GM12878 (cell line): ENCODE data around the gene AGRP. TPM values are rescaled to one million over a fixed set of nuclear protein-coding genes. Genes with fewer than 3 reads are reported as not detected.
A peak's percentile ranks its signal among the peaks of the same experiment; 100 is the strongest.

Experiments used
- ATAC-seq: fragments of 200-7000 bp; cut with Tn5 transposase; 3 replicates; pipeline ENCODE4 v1.9.1; 2020; ENCODE audit warnings: mild to moderate bottlenecking, moderate library complexity
- BruUV-seq: library from RNA; stranded (reverse); fragments of 400-500 nt; replicated peaks from 2 replicates; lab custom pipeline; 2021; lab: Mats Ljungman, UMichigan
- CTCF ChIA-PET: fragments of 300-600 bp; sonication (Branson Sonifier 250); formaldehyde crosslinking; extraction: SDS; loops from one replicate; lab custom pipeline; 2021; ENCODE audit warnings: inconsistent platforms; lab: Yijun Ruan, JAX
- POLR2A ChIA-PET: fragments of 350-600 bp; formaldehyde crosslinking; extraction: SDS; loops from one replicate; lab custom pipeline; 2021; ENCODE audit warnings: inconsistent platforms; lab: Charles Lee
- RAD21 ChIA-PET: fragments of 300-600 bp; sonication (Branson Sonifier 250); formaldehyde crosslinking; loops from one replicate; lab custom pipeline; 2023; ENCODE audit warnings: antibody characterized with exemption; ENCODE audit not compliant: unreplicated experiment; lab: Charles Lee
- SMC1A ChIA-PET: fragments of 300-600 bp; sonication (Branson Sonifier 250); formaldehyde crosslinking; loops from one replicate; lab custom pipeline; 2023; ENCODE audit not compliant: unreplicated experiment, uncharacterized antibody; lab: Charles Lee
- DNase-seq: peaks from one replicate; pipeline ENCODE4 v3.0.0-alpha.2; 2011; ENCODE audit warnings: low read depth, low spot score
- FAIRE-seq: peaks from 3 replicates; lab custom pipeline; 2011; peaks lifted over from hg19 to GRCh38; lab: Jason Lieb, UNC
- H2AFZ ChIP-seq: 2 replicates; pipeline ENCODE4 v1.6.0; 2011; ENCODE audit warnings: low read depth, low read length, control low read depth; ENCODE audit not compliant: control insufficient read depth
- H3K27ac ChIP-seq: 2 replicates; pipeline ENCODE4 v1.5.1; 2011; ENCODE audit warnings: control low read depth; ENCODE audit not compliant: control insufficient read depth, insufficient read depth
- H3K27me3 ChIP-seq, 2 experiments: replicated peaks in 1 of 2; 2 replicates each; pipeline versions ENCODE4 v1.6.0 to v1.6.1; 2011; ENCODE audit warnings: low read length in 1 of 2; ENCODE audit not compliant: control insufficient read depth in 2 of 2, insufficient read depth in 2 of 2
- H3K36me3 ChIP-seq, 2 experiments: 2 replicates each; pipeline ENCODE4 v1.5.1; 2011; ENCODE audit warnings: low read length in 1 of 2; ENCODE audit not compliant: control insufficient read depth in 2 of 2, insufficient read depth in 2 of 2
- H3K4me1 ChIP-seq: 2 replicates; pipeline ENCODE4 v1.6.1; 2011; ENCODE audit warnings: mild to moderate bottlenecking, low read length, moderate library complexity, mixed read lengths; ENCODE audit not compliant: control insufficient read depth, insufficient read depth
- H3K4me2 ChIP-seq: 2 replicates; pipeline ENCODE4 v1.6.0; 2011; ENCODE audit warnings: control low read depth; ENCODE audit not compliant: control insufficient read depth, insufficient read depth
- H3K4me3 ChIP-seq: fragments of 200-600 bp; sonication (generic); 2 replicates; pipeline ENCODE4 v1.5.1; 2016
- H3K79me2 ChIP-seq: 2 replicates; pipeline ENCODE4 v1.6.0; 2011; ENCODE audit warnings: low read length; ENCODE audit not compliant: control insufficient read depth, insufficient read depth
- H3K9ac ChIP-seq: 2 replicates; pipeline ENCODE4 v1.8.0; 2011; ENCODE audit warnings: low read length, control low read depth, mixed read lengths; ENCODE audit not compliant: control insufficient read depth, insufficient read depth
- H3K9me3 ChIP-seq: replicated peaks from 3 replicates; pipeline ENCODE4 v1.5.1; 2011; ENCODE audit warnings: mild to moderate bottlenecking, low read length; ENCODE audit not compliant: control insufficient read depth, insufficient read depth
- H4K20me1 ChIP-seq: 2 replicates; pipeline ENCODE4 v1.6.0; 2011; ENCODE audit not compliant: control insufficient read depth, insufficient read depth
- BMI1 ChIP-seq: fragments of 450-650 bp; IDR thresholded peaks from 2 replicates; pipeline ENCODE4 v1.6.1; 2016; ENCODE audit warnings: mild to moderate bottlenecking, moderate library complexity, borderline replicate concordance
- CHD4 ChIP-seq: fragments of 200-600 bp; sonication (generic); IDR thresholded peaks from 2 replicates; pipeline ENCODE4 v1.6.1; 2016; ENCODE audit warnings: mild to moderate bottlenecking
- GATAD2B ChIP-seq: fragments of 450-650 bp; conservative IDR thresholded peaks from 2 replicates; pipeline ENCODE4 v1.6.1; 2017; ENCODE audit warnings: low read depth, mild to moderate bottlenecking, moderate library complexity
- PAX8 ChIP-seq: fragments of 450-650 bp; IDR thresholded peaks from 2 replicates; pipeline ENCODE4 v1.6.1; 2017; ENCODE audit warnings: mild to moderate bottlenecking, moderate library complexity
- RCOR1 ChIP-seq: conservative IDR thresholded peaks from 2 replicates; pipeline ENCODE4 v1.6.1; 2012; ENCODE audit warnings: low read depth, low read length, improper control_type of control experiment
- WGBS: methylation state at CpG from one replicate; pipeline ENCODE4 v1.1.6; 2016; ENCODE audit warnings: low lambda C conversion rate; ENCODE audit not compliant: insufficient replicate concordance, insufficient coverage; ENCODE audit errors: missing lambda C conversion rate; 5-methylcytosine and 5-hydroxymethylcytosine counted together
- in situ Hi-C: fragments of 300-500 bp; cut with MboI; formaldehyde crosslinking; loops from 9 replicates; pipeline ENCODE4 v1.14.3; 2018; ENCODE audit warnings: mixed read lengths
- intact Hi-C: fragments of 100-400 bp; cut with micrococcal nuclease; formaldehyde crosslinking; loops from one replicate; pipeline ENCODE4 v1.14.2; 2022; ENCODE audit not compliant: unreplicated experiment
- polyA plus RNA-seq, 11 experiments: library from polyadenylated mRNA; depleted of rRNA in 4 of 11; unstranded in 6 of 11; stranded (reverse) in 5 of 11; fragments of >200 nt; fragmentation: Nextera tagmentation in 4 of 11; fragmentation: Illumina TruSeq in 1 of 11; extraction: Ambion mirVana in 4 of 11; extraction: Trizol in 1 of 11; gene quantifications; 1 replicate in 1 of 11; 2 replicates in 10 of 11; pipeline versions ENCODE4 v1.2.1 to v1.2.3, GENCODE V29; 2011 to 2016; ENCODE audit warnings: inconsistent platforms in 2 of 11, missing spikeins in 2 of 11, low read depth in 1 of 11
- total RNA-seq, 4 experiments: library from RNA; depleted of rRNA in 3 of 4; stranded (reverse); fragments of >200 nt in 3 of 4; fragmentation: Illumina TruSeq in 1 of 4; extraction: Trizol in 1 of 4; gene quantifications; 2 replicates each; pipeline versions ENCODE4 v1.2.1 to v1.2.3, GENCODE V29; 2013 to 2021

The AGRP gene
- total and polyA plus RNA-seq, 10 of the 15 experiments (the other 5 are each of a cell fraction or from before 2014, with no cell fraction given), result 0.16 to 0.75 (median 0.53) TPM; not detected in 6

- ChIA-PET SMC1A (interaction anchor here (1.0 to 4.2 kb wide), 6 partner anchors 8 to 25 kb away, joined by 3 to 21 read pairs (median 6); partner anchors contain the start of gene ATP6V0D1), RAD21 (interaction anchor here (0.7 to 1.5 kb wide), 3 partner anchors 8 to 25 kb away, joined by 3 to 4 read pairs (median 3); partner anchors contain the start of gene ATP6V0D1), POLR2A (interaction anchor here (1.0 kb wide), 1 partner anchor 25 kb away, joined by 3 read pairs; the partner anchor contains the start of gene ATP6V0D1), CTCF (interaction anchor here (0.9 to 3.1 kb wide), 7 partner anchors 8 to 78 kb away, joined by 3 to 18 read pairs (median 5); partner anchors contain the start of gene ATP6V0D1)
- H3K27me3 ChIP-seq, result no peaks in the 10 kb centered on the region
- DNase-seq (no peak), ATAC-seq (no peak), FAIRE-seq (no peak)
- in situ Hi-C loops (no loop called here), intact Hi-C loops (no loop called here)
- H3K36me3 ChIP-seq, result no peaks in the 10 kb centered on the region
- no peak overlapping the region for H3K9ac ChIP-seq
- peaks cover 15% of the 10 kb centered on the region for H3K4me1 ChIP-seq
- TF ChIP-seq PAX8 (no peak), BMI1 (no peak), GATAD2B (no peak), CHD4 (no peak), RCOR1 (no peak)
- no peaks in the 10 kb centered on the region for H3K9me3 ChIP-seq
- no peaks in the 10 kb centered on the region for H4K20me1 ChIP-seq
- no peaks in the 10 kb centered on the region for H3K79me2 ChIP-seq
- peak overlapping the region; percentile 59 for H3K4me2 ChIP-seq
- BruUV-seq, result no TSS peak
- no peak overlapping the region for H3K27ac ChIP-seq
- no peak overlapping the region for H2AFZ ChIP-seq
- 86% methylated on average over 8 of the region's 8 CpGs for WGBS
- H3K4me3 ChIP-seq, result 0 out of 2 replicates have a peak overlapping the region, but pooled peaks have one; percentile 8
Measured at GRCh38 chr16:67506468-67506867, 23.1 kb upstream of the AGRP start.
